HS-5 (cell line): ENCODE results near the gene WNK1.
A peak's percentile ranks its signal among the peaks of the same experiment; 100 is the strongest.

Experiments used
- DNase-seq: peaks from one replicate; pipeline ENCODE4 v3.0.0-alpha.2; 2012; ENCODE audit warnings: low read depth

Gene WNK1

GRCh38 chr12:863285-863684 is 110.9 kb downstream of the WNK1 start:
- no peak for DNase-seq

- DNase-seq: no peak
Observed at GRCh38 chr12:865614-866013, 113.2 kb downstream of the WNK1 start.

- DNase-seq: no peak
Observed at GRCh38 chr12:867905-868304, 115.5 kb downstream of the WNK1 start.

GRCh38 chr12:868722-869121 is 116.3 kb downstream of the WNK1 start:
- DNase-seq: no peak

- DNase-seq: no peak
Observed at GRCh38 chr12:870378-870777, 118.0 kb downstream of the WNK1 start.

GRCh38 chr12:873954-874353 is 121.6 kb downstream of the WNK1 start:
- no peak for DNase-seq

- DNase-seq: peak; percentile 74
Observed at GRCh38 chr12:879641-880040, 127.3 kb downstream of the WNK1 start.

- no peak for DNase-seq
Observed at GRCh38 chr12:880656-881055, 128.3 kb downstream of the WNK1 start.

GRCh38 chr12:884746-885414 is 132.5 kb downstream of the WNK1 start:
- DNase-seq: no peak

- no peak for DNase-seq
Observed at GRCh38 chr12:885701-886100, 133.3 kb downstream of the WNK1 start.

GRCh38 chr12:886206-886605 is 133.8 kb downstream of the WNK1 start:
- no peak for DNase-seq

- no peak for DNase-seq
Observed at GRCh38 chr12:894226-894625, 141.8 kb downstream of the WNK1 start.

- no peak for DNase-seq
Observed at GRCh38 chr12:896031-896430, 143.7 kb downstream of the WNK1 start.

- DNase-seq: no peak
Observed at GRCh38 chr12:897386-897785, 145.0 kb downstream of the WNK1 start.

- DNase-seq: no peak
Observed at GRCh38 chr12:902581-902980, 150.2 kb downstream of the WNK1 start.

- DNase-seq: no peak
Observed at GRCh38 chr12:903055-903454, 150.7 kb downstream of the WNK1 start.

- DNase-seq: no peak
Observed at GRCh38 chr12:904010-904414, 151.6 kb downstream of the WNK1 start.

GRCh38 chr12:905261-906031 is 153.1 kb downstream of the WNK1 start:
- no peak for DNase-seq

GRCh38 chr12:906062-906585 is 153.7 kb downstream of the WNK1 start:
- DNase-seq: no peak

GRCh38 chr12:907413-908185 is 155.2 kb downstream of the WNK1 start:
- no peak for DNase-seq

GRCh38 chr12:909861-910260 is 157.5 kb downstream of the WNK1 start:
- no peak for DNase-seq

GRCh38 chr12:910416-910815 is 158.0 kb downstream of the WNK1 start:
- no peak for DNase-seq
